NCI-H748 (cell line): ENCODE results near the gene FRZB.

ENCODE experiments used
- DNase-seq: peaks from one replicate; lab custom pipeline; 2025; ENCODE audit not compliant: unreplicated experiment; lab: John Stamatoyannopoulos, UW

FRZB gene

DNA sequence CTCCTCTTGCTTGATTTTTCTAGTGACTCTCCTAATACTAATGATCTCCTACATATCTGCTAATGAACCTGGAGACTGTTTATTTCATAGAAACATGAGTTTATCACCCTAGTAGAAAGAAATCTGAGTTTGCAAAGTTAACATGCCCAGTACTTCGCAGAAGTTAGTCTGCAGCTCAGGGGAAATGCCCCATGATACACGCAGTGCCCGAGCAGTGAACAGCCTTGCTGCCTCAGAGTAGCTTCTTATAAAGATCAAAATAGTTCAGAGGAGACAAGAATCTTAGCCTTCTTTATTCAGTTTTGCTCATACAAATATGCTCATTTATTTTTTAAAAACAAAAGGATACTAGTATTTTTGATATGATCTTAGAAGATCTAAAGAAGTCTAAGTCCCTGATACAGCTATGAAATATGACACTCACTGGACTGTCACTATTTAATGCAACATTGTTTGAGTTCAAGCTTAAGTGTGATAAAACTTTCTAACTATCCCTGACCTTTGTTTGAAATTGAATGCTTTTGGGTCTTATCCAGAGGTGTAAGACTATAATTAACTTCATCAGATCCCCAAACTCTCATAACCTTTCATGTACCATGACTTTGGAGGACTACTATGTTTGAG, 20.5 kb downstream of the FRZB start:
- DNase-seq = no peak

GRCh38 chr2:182836451-182836850, 30.0 kb downstream of the FRZB start:
- no peak for DNase-seq

- no peak for DNase-seq
These were observed 32.1 kb downstream of the FRZB start for GRCh38 chr2:182834293-182834692.

GRCh38 chr2:182833084-182833854, 33.2 kb downstream of the FRZB start:
- no peak for DNase-seq

DNA sequence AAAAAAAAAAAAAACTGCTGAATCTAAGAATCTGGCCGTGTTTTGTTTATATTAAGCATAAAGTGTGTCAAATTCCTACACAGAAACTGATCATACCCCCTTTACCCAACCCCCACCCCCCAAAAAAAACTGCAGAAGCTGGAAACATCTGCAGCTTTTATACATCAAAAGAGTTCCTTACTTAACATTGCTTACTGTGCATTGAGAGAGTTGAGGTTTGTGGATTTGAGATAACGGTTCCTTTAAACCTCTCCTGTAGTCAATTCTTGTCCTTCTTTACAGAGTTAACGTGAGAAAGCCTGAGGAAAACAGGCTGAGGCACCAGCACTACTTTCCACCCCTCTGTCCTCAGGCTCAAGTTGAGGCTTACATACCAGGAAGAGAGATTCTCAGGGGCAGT, 34.5 kb downstream of the FRZB start:
- DNase-seq = no peak

DNA sequence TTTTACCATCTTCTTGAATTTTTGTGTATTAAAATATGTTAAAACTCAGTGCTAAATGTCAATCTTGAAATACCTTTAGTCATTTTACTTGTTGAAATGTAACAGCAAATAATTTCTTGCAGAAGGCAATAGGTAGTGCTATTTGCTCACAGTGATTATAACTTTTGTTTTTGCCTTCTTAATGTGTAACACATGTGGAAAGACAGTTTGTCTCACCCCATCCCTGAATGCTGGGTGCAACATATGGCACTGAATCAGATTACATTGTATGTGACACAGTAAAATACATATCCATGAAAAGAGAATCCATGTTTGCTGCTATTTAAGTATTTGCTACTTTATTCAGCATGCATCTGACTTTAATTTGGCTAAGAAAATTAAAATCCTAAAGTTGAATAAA, 35.3 kb downstream of the FRZB start:
- no peak for DNase-seq

DNA sequence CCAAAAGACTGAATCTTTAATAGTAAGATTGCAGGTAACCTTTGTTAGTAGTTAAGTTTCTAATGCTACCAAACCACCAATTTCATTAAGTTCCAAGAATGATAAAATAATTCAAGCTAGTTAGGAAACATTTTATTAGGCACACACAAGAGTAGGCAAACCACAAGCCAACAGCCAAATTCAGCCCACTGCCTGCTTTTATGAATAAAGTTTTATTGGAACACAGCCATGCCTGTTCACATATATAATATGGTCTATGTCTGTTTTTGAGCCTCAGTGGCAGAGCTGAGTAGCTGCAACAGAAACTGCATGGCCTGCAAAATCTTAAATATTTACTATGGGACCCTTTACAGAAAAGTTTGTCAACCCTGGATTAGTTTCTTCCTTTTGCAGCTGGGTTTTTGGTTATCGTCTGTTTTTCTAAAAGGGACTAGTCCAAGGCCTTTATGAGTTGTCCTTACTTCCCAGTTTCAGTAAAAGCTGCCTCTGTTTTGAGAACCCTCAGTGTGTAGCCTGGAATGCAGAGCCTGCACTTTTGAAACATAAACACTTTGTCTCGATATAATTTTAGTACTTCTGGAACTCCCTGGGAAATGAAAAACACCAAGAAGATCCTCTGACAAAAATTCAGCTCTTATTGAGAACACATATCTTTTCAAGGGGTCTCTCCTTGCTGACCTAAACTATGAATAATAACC, 39.1 kb downstream of the FRZB start:
- DNase-seq = no peak

GRCh38 chr2:182826496-182826895, 39.9 kb downstream of the FRZB start:
- DNase-seq = no peak

- DNase-seq = no peak
These were observed 40.4 kb downstream of the FRZB start for GRCh38 chr2:182826064-182826463.

GRCh38 chr2:182824767-182825158, 41.7 kb downstream of the FRZB start:
- DNase-seq = peak; percentile 72

DNA sequence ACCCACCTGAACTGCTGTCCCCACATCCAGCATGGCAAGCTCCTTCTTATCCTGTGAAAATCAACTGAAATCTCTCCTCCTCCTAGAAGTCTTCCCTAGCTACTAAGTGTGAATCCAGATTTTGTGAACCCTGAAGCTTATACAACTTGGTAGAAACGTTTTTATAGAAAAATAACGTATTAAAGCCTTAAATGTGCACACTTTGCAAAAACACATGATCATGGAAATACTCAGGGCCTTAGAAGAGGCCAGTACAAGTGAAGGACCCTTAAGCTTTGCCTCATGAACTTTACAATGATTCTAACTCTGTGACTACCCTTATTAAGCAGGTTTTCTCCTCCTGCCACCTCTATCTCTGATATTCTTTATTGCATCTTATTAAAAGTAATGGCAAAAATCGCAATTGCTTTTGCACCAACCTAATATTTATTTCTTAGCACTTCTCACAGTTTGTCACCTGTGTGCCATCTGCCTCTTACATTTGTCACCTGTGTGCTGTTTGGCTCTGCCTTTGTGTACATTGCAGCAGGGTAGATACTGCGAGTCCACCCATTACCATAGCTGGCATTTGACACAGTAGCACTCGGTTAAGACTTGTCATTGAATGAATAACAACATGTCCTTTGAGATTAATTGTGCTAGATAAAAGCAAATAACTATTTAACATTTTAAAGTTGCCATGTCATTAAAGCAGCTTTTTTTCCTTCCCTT, 42.2 kb downstream of the FRZB start:
- peak; percentile 87 for DNase-seq

DNA sequence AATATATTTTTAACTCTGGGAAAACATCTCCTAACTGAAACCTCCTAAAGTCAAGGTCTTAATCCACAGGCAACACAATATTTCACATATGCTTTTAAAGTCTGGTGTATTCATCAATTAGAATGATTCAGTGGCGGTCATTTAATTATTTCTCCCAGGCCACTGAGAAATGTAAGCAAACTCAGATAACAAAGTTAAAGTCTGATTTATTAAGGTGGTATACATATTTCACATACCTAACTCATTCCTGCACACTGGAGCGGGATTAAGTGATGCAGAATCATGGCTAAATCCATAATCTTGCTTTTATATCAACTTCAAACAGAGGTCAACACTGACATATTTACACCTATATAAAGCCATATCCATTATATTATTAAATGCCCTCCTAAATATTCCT, 43.7 kb downstream of the FRZB start:
- no peak for DNase-seq

DNA sequence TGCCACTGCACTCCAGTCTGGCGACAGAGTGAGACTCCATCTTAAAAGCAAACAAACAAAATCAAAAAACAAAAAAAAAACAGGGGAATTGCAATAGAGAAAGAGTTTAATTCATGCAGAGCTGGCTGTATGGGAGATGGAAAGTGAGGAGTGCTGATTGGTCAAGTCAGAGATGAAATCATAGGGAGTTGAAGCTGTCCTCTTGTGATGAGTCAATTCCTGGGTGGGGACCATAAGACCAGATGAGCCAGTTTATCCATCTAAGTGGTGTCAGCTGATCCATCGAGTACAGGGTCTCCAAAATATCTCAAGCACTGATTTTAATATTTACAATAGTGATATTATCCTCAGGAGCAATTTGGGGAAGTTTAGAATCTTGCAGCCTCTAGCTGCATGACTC, 45.3 kb downstream of the FRZB start:
- DNase-seq = peak; percentile 12

DNA sequence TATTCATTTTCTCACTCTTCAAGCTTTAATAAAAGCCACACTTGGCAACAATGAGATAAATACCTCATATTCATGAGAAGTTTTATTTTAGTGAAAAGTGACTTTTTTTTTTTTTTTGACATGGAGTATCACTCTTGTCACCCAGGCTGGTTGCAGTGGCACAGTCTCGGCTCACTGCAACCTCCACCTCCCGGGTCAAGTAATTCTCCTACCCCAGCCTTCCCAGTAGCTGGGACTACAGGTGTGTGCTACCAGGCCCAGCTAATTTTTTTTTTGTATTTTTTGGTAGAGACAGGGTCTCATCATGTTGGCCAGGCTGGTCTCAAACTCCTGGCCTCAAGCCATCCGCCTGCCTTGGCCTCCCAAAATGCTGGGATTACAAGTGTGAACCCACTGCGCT, 47.0 kb downstream of the FRZB start:
- DNase-seq = no peak

DNA sequence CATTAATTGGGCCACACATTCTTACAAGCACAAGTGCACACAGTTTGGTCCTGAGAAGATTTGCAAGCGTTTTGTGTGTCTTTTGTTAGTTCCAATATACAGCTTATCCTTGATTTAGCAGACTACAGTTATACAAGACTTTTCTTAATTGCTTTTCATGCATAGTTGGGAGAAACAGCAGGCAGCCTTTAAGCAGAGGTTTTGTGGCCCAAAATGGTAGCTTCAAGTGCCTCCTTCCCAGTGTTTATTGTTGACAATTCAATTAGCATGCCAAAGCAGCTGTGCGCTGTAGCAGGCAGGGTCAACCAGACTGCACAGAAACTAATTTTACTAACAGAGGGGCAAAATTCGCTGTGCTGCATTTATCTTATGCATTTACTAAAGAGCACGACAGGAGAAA, 47.5 kb downstream of the FRZB start:
- peak; percentile 95 for DNase-seq

DNA sequence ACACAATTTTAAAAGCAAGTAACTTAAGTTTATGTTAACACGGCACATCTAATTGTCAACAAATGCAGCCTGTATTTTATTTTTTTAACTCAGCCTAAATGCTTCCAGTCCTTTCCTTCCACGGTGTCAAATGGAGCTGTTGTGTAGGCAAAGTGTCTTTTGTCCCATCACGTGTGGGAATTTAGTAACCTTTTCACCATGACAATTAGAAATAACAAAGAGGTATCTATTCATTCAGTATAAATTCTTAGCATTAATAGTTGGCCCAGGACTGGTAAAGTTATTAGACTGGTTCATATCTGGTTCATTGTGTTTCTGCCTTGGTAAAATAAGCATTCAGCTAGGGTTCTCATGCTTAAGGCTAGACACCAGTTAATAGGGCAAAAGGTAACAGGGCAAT, 47.9 kb downstream of the FRZB start:
- DNase-seq = peak; percentile 42

GRCh38 chr2:182817558-182817957, 48.9 kb downstream of the FRZB start:
- no peak for DNase-seq

DNA sequence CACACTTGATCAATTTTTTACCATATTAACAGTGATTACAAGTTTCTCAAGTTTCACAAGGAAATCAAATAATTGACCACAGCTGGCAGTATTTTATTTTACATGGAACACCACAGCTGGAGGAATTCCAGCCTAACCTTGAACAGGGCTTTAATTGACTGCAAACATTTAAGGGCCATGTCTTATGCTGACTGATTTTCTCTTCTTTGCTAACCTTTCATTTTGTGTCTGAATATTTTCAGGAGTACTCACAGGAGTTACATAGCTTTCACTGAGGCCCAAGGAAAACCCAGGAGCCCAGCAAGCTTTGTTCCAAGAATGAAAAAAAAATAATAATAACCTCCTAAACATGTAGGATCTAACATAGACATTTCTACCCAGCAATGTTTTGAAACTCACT, 49.6 kb downstream of the FRZB start:
- DNase-seq = no peak

DNA sequence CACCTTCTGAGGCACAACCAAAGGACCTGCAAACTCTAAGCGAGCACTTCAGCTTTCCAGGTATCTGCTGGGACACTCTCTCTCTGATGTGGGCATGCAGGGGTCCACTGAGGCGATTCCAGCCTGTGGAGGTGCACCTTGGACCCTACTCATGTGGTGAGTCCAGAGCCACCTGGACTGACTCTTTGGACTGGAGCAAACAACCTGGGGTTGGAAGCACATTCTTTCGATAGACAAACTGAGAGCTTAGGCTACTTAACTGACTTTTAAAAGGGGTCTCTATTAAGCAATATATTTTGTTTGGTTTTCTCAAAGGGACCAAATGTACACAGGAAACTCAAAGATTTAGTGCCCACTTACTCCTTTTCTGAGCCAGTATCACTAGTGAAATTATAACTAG, 51.6 kb downstream of the FRZB start:
- DNase-seq = no peak

- DNase-seq = no peak
These were observed 52.1 kb downstream of the FRZB start for GRCh38 chr2:182814380-182814779.

- no peak for DNase-seq
These were observed 56.4 kb downstream of the FRZB start for GRCh38 chr2:182810087-182810486.

- no peak for DNase-seq
These were observed 59.1 kb downstream of the FRZB start for GRCh38 chr2:182807319-182807718.
